ENCODE data around the gene IFNLR1.
A peak's percentile ranks its signal among the peaks of the same experiment; 100 is the strongest.

The IFNLR1 gene

DNA sequence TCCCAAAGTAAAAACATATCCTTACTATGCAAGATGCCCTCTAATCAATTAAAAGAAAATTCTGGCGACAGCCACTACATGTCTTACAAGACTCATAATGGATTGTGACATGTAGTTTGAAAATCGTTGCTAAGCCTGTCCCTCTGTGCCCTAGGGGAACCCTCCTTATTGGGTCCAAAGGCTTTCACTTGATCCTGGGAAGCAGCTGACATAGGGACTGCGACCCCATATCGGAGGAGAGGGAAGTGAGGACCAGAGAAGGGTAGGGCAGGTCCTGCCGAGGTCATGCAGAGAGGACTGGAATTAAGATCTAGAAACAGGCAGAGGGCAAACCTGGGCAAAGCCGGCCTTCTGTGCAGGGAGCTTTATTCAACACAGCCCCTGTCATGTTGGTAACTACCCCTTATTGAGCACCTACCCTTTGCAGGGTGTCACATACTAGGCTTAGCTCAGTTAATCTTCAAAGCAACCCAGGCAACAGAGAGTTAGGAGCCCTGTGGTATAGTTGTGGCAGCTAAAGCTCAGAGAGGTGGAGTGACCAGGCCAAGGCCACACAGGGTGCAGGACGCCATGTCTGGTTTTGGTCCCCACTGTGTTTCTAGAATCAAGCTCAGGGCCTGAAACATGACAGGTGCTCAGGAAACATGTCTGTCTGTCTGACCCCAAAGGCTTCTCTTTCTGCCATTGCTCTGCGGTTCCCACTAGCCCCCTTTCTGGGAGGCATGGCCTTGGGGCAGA is 18.4 kb upstream of the IFNLR1 start:
- no peak for DNase-seq

DNA sequence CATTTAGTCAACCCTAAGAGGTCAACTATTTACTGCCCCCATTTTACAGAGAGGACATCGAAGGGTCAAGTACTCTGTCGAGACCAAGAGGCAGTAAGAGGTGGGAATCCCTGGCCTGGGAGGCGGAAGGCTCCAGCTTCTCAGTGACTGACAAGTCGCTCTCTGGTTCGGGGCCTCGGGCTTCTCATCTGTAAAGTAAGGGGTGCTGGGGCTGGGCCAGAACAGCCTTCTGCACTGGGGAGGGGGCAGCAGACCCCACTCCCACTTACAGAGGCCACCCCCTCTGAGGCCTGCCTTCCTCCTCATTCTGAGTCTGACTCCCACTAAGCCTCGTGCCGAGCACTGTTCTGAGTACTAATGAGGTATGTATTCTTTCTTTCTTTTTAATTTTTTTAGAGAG is 17.0 kb upstream of the IFNLR1 start:
- no peak for DNase-seq

DNA sequence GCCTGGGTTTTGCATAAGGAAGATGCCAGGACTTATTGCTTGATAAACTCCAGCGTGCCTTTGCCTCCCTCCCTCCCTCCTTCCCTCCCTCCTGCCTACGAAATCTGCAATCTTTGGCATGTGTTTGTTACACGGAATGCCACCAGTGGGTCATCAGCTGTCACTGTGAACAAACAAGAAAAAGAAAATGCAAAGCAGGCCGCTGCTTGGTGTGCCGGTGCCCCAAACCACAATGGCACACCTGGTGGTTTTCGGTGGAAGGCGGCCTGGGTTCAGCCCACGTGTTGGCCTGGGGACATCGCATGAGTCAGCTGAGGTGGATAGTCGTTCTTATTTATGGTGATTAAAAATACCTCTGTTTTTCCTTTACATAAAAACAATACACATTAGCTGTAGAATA is 16.3 kb upstream of the IFNLR1 start:
- no peak for DNase-seq

DNA sequence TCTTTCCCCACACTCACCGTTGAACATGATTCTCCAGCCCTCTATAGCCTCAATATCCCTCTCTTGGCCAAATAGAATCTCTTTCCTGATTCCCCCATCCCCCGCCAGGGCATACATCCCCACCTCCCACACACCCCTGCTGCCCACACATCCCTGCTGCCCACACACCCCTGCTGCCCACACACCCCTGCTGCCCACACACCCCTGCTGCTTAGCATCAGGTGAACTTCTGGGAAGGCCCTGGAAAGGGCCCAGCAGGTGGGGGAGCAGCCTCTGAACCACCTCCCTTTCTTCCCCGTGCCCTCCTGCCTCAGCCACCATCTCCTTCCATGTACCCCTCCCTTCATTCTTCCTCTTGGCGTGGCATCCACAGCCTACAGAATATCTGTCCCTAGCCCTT is 15.9 kb upstream of the IFNLR1 start:
- DNase-seq: no peak

DNA sequence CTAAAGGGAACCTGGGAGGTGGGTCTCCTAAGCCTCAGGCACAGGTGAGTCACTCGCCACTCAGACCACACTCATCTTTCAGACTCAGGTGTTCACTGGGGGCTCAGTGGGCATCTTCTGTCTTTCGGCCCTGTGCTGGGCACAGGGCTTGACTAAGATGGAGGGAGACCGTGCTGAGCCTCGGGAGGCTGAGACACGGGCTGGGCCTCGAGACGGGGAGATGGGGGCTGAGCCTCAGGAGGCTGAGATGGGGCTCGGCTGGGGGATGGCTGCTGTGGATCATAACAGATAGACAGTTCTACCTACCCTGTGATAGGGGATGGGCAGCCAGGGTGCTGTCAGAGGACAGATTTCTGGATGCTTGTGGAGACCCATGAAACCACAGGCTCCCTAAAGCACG is 15.5 kb upstream of the IFNLR1 start:
- DNase-seq: no peak

DNA sequence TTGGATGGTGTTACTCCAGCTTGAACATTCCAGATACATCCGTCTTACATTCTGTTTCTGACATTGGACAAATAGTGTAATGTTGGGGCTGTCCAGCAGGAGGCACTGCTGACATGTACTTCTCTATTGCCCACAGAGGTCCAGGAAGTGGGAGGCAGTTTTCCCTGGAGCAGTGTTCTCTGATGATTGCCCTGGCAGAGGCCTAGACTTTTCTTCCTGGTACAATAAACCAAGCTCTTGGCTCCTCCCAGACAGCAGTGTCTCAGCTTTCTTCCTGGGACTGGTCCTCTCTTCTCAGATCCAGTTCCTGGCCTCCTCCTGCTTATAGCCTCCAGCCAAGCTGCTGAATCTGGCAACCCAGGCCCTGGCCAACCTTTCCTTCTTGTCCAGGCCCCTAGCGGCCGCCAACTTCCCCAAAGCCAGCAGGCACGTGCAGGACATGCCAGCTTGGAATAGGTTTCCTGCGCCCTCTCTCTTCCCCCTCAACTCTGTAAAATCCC is 14.9 kb upstream of the IFNLR1 start:
- no peak for DNase-seq

DNA sequence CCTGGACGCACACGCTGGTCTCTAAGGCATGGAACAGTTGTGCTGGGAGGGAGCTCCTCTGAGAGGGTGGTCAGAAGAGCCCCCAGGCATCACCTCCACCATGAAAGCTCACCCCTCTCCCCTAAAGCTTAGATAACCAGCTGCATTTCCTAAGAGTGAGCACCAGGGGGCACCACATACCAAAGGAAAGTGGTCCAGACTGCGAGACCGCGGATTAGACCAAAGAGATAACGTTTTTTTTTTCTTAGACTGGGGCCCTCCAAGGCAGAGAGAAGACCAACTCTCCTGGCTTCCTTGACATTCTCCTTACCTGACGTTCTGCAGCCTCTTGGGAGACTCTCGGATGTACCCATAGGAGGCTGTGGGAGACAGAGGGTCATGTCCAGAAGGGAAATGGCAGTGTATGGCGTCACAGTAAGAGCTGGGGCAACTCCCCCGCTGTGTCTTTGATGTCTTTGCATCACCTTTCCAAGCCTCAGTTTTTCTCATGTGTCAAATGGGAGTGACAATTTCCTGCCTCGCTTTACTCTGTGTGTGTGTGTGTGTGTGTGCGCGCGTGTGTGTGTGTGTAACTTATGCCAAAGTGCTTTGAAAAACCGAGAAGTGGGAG is 12.3 kb upstream of the IFNLR1 start:
- DNase-seq: no peak

DNA sequence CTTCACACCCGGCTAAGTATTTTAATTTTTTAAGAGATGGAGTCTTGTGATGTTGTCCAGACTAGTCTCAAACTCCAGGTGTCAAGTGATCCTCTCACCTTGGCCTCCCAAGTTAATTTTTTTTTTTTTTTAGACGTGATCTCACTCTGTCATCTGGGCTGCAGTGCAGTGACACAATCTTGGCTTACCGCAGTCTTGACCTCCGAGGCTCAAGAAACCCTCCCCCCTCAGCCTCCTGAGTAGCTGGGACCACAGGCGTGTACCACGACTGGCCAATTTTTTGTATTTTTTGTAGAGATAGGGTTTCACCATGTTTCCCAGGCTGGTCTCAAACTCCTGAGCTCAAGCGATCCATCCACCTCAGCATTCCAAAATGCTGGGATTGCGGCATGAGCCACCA is 11.7 kb upstream of the IFNLR1 start:
- DNase-seq: no peak

DNA sequence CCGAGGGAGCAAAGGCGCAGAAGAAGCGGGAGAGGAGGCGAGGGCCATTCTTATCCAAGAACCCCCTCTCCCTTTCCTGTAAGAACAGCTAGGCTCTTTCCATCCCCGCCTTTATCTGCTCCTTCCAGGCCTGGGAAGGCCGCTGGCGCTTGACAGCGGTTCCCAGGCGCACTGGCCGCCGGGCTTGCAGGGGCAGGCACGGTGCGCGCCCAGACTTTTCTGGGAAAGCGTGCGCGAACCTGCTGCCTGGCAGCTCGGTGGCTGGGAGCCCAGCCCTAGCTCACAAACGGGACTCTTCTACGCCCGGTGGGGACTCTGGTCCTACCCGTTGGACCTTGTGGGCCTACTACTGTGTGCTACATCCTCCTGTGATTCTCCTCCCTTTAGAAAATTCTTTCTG is 8.8 kb upstream of the IFNLR1 start:
- no peak for DNase-seq

DNA sequence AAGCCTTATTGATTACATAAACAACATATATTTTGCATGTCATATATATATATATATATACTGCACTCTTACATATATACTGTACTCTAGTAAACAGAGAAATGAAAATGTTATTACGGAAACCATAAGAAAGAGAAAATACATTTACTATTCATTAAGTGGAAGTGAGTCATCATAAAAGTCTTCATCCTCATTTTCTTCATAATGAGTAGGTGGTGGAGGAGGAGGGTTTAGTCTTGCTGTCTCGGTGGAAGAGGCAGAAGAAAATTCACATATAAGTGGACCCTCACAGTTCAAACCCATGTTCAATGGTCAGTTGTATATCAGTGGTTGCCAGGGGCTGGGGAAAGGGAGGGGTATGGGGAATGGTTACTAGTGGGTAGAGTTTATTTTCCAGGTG is 8.0 kb upstream of the IFNLR1 start:
- DNase-seq: no peak

DNA sequence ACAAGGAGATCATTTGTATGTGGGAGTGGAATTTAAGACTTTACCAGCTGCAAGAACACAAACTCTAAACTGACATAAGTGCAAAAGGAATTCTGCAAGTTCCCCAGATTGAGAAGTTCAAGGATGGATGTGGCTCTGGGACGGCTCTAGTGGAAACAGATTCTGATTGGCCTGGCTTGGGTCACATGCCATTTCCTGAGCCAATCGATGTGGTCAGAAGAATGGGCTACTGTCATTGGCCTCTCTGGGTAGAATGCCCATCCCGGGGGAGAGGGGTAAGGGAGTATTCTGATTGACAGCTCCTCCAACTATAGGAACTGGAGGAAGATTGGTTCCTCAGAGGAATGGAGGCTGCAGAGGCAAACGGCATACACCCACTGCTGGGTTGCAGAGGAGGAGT is 6.0 kb upstream of the IFNLR1 start:
- DNase-seq: no peak

DNA sequence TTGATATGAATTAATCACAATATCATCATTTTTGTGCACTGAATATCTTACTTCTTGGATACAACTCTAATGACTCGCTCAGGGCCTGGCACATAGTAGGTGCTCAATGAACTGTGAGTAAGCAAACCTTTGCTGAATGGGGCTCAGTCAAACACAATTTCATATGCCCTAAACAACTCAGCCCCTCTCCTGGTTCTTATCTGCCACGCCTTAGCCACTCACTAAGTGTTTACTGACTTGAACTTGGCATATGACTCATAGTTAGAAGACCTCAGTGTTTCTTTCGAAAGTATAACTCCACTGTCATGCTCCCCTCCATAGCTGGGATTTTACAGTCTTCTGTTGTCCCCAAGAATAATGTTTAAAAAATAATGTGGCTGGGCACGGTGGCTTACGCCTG is 4.8 kb upstream of the IFNLR1 start:
- DNase-seq: peak; percentile 36

DNA sequence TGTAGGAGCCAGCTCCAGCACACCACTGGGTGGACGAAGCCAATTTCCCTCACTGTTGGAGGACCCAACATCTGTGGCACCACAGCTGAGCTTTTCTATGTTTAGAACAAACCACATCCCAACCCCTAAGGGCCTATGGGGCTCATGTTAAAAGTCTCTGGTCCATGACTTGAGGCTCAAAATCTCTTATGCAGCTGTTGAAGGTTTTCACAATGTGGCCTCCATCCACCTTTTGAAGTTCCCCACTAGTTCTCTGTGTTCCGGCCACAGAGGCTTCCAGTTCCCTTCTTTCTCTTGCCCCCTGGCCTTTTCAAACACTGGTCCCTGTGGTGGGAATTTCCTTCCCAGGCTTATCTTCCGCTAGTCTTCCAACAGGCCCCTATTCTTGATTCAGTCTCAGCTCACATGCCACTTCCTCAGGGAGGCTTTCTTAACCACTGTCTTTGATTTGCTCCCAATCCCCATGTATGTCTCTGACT is 3.9 kb upstream of the IFNLR1 start:
- DNase-seq: no peak

DNA sequence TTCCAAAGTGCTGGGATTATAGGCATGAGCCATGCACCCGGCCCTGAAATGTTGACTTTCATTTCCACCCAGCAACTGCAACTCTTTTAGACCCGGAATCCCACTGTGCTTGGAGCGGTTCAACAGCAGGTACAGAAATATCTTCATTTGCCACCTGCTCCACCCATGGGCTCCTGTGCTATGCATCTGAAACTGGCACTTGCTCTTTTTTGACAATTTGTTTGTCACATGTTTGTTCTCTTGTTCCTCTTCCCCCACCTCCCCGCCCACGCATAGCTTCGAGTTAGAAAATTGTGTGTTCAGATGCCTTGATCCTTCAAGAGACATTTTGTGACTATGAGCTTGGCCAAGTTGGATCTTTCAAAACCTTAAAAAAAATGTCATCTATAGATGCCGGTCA is 2.4 kb upstream of the IFNLR1 start:
- DNase-seq: peak; percentile 38

DNA sequence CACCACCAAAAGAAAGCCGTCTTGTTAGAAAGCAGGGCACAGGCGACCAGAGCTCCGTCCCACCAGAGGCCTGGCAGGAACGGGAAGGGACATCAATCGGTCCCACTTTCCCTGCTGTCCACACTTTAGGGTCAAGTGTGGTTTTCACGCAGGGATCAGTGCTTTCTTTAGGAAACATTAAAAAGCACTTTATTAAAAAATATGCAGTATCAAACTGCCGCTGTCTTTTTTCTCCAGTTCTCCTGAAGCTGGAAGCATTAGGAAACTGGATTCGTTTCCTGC is 437 bp downstream of the IFNLR1 start:
- DNase-seq: no peak

DNA sequence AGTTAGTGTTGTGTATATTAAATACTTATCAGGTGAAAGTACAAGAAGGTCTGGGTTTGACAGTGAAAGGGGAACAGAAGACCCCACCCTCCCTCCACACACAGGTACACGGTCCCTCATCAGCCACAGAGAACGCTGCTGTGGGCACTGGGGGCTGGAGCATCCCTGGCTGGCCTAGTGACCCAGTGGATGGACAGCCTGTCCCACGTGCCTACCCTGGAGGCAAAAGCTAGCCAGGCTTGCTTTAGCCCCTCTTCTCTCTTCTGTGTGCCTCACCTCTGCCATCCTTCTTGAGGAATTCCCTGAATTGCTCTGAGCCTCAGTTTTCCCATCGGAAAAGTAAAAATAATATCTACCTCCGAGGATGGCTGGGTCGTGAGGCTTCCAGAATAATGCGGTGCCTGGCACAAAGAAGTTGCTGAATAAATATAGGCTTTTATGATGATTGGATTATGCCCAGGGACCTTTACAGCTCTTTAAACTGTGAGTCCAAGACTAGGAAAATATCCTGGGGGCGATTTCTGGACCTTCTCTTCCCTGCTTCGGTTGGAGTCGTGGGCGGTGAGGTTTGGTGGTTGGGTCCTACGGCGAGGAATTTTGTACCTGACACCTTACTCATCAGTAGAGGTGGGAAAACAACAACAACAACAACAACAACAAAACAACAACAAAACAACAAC is 918 bp downstream of the IFNLR1 start:
- no peak for DNase-seq

DNA sequence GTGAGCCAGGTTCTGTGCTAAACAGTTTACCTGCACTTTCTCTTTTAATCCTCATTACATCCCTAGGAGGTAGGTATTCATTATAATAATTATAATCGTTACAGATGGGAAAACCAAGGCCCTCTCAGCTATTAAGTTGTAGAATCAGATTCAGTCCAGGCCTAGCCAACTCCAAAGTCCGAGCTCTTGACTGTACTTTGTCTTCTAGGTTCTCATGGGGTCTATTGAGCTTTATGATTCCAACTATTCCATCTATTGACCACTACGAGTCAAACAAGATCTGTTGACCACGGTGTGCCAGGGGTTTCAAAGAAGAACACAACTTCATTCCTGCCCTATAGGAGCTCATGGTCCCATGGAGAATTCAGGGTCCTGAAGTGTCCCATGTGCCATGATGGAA is 2.0 kb downstream of the IFNLR1 start:
- no peak for DNase-seq

DNA sequence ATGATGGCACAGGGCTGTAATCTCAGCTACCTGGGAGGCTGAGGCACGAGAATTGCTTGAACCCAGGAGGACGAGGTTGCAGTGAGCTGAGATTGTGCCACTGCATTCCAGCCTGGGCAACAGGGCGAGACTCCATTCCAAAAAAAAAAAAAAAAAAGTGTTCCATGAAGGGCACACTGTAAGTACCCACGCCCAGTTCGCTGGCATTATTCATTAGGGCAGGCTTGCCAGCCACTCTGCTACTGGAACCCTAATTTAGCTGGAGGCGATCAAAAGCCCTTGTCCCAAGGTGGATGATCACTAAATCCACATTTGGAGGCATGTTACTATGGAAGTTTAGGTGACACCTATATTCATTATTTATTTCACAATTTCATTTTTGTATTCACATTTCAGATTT is 5.0 kb downstream of the IFNLR1 start:
- DNase-seq: no peak

DNA sequence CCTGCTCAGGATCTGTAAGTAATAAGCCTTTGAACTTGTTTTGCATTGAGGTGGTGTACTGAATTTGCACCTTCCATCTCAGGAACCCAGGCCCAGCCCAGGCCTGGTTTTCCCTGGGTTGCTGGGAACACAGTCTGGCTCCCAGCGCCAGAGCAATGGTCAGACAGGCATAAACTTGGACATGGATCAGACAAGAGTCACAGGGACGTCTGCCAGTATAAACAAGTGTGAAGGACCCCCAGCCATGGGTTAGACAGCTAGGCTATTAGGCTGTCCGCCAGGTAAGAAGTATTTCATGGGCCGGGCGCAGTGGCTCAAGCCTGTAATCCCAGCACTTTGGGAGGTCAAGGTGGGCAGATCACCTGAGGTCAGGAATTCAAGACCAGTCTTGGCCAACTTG is 5.5 kb downstream of the IFNLR1 start:
- no peak for DNase-seq

DNA sequence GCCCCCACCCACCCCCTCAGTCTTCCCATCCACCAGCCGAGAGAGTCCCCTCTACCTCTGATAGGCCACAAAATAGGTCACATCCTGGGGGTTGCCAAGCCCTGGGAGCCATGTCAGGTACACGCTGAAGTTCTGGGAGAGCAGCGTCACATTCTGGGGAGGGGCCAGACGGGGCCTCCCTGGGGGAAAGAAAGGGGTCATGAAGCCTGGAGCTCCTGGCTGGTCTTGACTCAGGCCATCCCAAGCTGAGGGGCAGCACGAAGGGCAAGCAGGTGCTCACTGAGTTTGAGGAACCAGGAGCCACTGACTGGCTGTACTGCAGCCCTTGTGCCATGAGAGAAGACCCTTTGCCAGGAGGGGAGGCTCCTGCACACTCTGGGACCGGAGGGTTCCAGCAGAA is 6.4 kb downstream of the IFNLR1 start:
- no peak for DNase-seq

DNA sequence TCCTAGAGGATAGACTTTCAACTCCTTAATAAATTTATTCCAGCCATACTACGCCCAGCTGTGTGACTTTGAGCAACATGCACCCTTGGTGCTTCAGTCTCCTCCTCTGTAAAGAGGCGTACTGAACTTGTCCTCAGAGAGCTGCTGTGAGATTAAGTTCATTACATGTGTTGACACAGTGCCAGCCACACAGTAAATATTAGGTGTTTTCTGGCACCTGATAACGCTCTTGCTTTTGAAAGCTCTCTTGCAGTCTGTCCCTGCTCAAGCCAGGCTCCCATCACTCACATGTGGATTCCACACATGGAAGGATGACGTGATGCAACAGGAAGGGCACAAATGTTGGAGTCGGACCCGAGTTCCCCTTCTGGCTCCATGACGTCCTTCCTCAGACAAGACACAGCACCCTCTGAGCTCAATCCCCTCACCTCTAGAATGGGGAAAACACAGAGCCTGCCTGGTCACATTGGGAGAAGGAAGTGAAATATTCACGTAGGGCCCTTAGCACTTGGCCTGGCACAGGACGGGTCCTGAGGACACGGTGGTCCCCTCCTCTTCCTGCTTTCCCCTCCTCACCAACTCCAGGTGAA is 7.7 kb downstream of the IFNLR1 start:
- no peak for DNase-seq

DNA sequence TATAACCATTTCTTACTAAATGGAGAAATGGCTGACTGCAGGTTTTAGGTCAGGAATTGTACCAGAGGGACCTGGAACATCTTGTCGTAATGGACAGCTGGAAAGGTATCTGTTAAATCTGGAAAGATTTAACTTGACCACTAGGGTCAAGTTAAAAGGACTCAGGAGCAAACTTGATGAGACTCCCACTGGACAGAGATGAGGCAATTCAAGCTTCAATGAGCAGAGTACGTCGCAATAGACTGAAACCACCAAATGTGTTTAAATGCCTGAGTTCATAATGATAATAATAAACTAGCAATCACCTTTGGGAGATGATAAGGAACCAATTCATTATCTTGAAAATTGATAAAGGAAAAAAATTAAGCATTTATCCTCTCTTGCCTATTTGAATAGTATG is 8.7 kb downstream of the IFNLR1 start:
- DNase-seq: no peak

DNA sequence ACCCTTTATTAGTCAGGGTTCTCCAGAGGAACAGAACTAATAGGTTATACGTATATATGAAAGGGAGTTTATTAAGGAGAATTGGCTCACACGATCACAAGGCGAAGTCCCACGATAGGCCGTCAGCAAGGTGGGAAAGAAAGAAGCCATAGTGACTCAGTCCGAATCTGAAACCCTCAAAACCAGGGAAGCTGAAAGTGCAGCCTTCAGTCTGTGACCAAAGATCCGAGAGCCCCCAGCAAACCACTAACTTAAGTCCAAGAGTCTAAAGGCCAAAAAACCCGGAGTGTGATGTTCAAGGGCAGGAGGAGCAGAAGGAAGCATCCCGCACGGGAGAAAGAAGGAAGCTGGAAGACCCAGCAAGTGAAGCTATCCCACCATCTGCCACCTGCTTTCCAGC is 9.9 kb downstream of the IFNLR1 start:
- DNase-seq: no peak
